GM19395 (cell line): ENCODE data around the gene TNKS2.
"Not testable (repeated sequence)": the region's sequence is repeated elsewhere in the genome, so short reads cannot be mapped to it uniquely, and the experiment has no call there.

Experiments
- ATAC-seq: cut with Tn5 transposase; IDR thresholded peaks from one replicate; pipeline ENCODE4 v1.9.1; 2021; ENCODE audit warnings: mild to moderate bottlenecking, moderate library complexity; ENCODE audit not compliant: unreplicated experiment

Gene TNKS2

DNA sequence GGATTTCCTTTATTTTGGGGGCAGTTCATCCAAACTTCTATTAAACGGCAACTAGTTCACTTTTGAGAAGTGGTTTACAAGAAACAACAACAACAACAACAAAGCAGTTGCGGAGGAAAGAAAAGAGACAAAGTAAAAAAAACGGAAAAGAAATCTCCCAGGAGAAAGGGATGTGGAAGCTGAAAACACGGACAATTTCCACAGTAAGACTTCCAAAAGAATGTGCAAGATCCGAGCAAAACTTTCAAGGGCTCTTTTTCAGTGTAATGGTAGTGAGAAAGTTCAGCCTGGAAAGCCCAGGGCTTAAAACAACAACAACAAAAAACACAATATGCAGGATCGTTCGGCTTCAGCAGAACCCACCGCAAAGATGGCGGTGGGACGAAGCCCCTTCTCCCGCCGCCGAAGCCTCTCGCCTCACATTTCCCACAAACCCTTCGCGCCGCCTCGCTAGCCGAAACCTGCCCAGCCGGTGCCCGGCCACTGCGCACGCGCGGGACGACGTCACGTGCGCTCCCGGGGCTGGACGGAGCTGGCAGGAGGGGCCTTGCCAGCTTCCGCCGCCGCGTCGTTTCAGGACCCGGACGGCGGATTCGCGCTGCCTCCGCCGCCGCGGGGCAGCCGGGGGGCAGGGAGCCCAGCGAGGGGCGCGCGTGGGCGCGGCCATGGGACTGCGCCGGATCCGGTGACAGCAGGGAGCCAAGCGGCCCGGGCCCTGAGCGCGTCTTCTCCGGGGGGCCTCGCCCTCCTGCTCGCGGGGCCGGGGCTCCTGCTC is at the start of gene TNKS2:
Gene TNKS2, plus strand, starts transcription at position 553 of the 775 bp plus-strand sequence. CDS start 265 bp downstream, outside the sequence.
- peak; percentile 76 for ATAC-seq

DNA sequence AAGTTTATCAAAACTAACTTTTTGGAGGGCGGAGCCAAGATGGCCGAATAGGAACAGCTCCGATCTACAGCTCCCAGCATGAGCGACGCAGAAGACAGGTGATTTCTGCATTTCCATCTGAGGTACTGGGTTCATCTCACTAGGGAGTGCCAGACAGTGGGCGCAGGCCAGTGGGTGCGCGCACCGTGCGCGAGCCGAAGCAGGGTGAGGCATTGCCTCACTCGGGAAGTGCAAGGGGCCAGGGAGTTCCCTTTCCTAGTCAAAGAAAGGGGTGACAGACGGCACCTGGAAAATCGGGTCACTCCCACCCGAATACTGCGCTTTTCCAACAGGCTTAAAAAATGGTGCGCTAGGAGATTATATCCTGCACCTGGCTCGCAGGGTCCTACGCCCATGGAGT is 48.6 kb upstream of the TNKS2 start:
- not testable (repeated sequence) for ATAC-seq

DNA sequence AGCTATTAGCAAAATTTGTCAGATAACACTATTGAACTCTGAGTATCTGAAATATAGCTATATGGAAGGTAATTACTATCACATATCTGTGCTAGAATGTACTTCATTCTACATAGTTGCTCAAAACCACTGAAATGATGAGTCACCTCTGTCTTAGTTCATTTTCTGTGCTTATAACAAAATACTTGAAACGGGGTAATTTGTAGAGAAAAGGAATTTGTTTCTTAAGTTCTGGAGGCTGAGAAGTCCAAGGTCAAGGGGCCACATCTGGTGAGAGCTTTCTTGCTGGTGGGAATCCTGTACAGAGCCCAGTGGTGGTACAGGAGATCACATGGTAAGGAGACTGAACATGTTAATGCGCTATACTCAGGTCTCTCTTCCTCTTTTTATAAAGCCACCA is 41.9 kb upstream of the TNKS2 start:
- no peak for ATAC-seq

DNA sequence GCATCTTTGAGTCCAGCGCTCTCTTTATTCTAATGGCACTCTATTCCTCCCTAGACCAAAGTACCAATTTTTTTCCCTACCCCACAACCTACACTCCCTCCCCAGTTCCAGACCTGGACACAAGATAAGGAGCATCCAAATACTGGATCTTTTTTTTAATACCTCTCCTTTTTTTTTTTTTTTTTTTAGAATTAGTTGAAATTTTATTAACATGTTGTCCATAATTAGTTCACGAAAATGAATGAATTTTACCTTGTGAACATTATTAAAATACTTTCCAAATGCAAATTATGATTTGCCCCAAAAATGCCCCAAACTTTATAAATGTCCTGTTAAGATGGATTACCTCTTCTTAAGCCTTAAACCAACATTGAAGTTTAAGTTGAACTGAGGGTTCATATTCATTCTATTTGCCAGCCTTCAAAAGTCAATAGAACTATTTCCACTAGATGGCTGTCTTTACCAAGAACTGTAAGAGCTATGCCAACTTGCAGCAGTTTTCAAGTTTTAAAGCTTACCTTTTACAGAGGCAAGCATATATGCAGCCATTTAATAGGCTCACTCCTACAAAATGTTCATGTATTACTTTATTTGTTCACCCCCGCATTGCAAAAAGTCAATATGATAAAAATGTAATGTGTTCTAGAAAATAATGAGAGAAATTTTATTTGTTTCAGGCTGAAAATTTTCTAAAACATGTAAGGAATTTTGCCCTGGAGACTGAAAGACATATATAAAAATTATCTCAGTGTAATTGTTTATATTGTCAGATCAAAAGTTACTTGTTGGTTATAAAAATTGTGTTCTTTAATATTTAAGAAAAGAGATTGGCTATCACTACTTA is 39.7 kb upstream of the TNKS2 start:
- no peak for ATAC-seq

DNA sequence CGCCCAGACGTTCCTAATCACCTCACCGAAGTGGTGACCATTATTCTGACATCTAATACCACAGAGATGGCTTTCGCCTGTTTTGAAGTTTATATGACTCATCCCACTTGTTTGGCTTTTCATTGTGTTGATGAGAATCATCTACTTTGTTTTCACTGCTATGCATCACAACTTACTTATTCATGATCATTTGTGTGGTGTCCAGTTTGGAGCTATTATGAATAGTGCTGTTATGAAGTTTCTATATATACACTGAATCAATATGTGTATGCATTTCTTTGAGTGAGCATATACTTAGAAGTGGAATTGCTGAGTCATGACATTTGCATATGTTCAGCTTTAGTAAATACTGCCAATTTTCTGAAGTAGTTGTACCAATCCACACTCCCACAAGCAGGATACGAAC is 38.6 kb upstream of the TNKS2 start:
- ATAC-seq, result no peak

DNA sequence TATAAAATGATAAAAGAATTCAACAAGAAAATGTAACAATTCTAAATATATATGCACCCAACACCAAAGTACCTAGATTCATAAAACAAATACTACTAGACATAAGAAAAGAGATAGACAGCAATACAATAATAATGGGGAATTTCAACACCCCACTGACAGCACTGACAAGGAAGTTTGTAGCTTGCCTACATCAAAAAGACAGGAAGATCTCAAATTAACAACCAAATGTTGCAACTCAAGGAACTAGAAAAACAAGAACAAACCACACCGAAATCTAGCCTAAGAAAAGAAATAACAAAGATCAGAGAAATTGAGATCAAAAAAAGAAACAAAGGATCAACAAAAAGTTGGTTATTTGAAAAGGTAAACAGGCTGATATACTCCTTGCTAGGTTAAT is 36.5 kb upstream of the TNKS2 start:
- ATAC-seq, result no peak

DNA sequence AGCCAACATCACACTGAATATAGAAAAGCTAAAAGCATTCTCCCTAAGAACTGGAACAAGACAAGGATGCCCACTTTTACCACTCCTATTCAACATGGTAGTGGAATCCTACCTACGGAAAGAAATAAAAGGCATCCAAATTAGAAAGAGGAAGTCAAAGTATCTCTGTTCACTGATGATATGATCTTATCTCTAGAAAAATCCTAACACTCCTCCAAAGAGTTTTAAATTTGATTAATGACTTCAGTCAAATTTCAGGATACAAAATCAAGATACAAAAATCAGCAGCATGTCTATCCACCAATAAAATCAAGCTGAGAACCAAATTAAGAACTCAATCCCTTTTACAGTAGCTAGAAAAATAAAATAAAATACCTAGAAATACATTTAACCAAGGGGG is 35.3 kb upstream of the TNKS2 start:
- ATAC-seq, result no peak

DNA sequence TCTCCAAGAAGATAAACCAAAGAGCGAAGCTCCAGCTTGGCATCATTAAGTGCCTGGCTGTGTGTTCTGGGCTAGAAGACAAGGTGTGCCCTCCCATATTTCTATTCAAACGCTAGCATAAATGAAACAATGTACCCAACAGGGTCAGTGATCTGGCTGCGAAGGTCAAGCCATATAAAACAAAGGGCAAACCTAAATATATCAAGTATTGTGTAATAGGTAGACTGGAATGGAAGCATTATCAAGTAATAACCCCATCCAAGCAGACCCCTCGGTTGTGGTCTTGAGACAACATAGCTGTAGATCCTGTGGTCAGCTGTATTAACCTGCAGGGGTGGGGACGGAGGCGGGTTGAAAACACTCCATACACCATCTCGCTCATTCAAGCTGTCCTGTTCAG is 31.6 kb upstream of the TNKS2 start:
- no peak for ATAC-seq

DNA sequence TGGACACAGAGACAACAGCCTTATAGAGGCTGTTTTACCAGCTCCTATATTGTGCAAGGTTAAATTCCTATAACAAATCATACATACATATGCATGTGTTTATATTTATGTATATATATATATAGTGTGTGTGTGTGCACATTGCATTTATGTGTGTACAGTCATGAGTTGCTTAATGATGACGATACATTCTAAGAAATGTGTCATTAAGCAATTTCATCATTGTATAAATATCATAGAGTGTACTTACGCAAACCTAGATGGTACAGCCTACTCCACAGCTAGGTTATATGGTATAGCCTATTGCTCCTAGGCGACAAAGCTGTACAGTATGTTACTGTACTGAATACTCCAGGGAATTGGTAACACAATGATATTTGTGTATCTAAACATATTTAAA is 30.1 kb upstream of the TNKS2 start:
- ATAC-seq, result no peak

DNA sequence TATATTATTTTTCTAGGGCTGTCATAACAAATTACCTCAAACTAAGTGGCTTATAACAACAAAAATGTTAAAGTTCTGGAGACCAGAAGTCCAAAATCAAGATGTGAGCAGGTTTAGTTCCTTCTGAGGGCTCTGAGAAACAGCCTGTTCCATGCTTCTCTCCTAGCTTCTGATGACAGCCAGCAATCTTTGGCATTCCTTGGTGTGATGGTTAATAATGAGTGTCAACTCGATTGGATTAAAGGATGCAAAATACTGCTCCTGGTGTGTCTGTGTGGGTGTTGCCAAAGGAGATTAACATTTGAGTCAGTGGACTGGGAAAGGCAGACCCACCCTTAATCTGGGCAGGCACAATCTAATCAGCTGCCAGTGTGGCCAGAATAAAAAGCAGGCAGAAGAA is 26.3 kb upstream of the TNKS2 start:
- ATAC-seq, result no peak

DNA sequence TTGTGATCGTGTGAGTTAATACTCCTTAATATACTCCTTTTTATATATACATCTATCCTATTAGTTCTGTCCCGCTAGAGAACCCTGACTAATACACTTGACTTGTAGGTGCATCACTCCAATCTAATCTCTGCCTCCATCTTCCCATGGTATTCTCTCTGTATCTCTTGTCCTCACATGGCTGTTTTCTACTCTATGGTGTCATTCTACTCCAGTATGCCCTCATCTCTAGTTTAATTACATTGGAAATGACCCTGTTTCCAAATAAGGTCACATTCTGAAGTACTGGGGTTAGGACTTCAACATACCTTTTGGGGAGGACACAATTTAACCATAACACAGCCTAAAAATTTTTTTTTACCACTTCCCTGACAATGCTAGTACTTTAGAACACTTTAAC is 25.8 kb upstream of the TNKS2 start:
- no peak for ATAC-seq

DNA sequence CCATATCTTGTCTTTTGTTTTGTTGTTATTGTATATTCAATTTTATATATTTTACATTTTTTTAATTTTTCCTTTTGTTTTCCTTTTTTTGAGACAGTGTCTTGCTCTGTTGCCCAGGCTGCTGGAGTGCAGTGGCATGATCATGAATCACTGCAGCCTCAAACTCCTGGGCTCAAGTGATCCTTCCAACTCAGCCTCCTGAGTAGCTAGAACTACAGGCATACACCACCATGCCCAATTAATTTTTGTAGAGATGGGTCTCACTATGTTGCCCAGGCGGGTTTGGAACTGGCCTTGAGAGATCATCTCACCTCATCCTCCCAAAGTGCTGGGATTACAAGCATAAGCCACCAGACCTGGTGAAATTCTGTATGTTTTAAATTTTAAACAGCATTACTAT is 25.4 kb upstream of the TNKS2 start:
- no peak for ATAC-seq

DNA sequence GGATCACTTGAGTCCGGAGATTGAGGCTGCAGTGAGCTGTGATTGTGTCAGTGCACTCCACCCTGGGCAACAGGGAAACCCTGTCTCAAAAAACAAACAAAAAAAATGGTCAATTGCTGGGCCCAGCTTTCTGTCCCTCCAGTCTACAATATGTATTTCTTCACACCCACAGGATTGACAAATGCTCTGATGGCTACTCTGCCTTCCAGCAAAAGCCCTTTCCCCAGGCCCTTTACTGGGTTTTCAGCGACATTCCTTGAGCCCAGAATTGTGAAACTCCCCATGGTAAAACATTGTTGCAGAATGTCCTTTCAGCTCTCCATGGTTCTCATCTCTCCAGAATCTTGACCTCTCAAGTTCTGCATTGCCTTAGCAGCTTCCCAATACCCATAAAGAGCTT is 23.7 kb upstream of the TNKS2 start:
- no peak for ATAC-seq

DNA sequence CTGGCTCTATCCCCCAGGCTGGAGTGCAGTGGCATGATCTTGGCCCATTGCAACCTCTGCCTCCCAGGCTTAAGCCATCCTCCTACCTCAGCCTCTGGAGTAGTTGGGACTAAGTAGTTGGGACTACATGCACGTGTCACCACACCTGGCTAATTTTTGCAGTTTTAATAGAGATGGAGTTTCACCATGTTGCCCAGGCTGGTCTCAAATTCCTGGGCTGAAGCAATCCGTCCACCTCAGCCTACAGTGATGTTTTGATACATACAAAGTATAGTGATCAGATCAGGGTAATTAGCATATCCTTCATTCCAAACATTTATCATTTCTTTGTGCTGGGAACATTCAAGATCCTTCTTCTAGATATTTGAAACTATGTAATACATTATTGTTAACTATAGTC is 22.5 kb upstream of the TNKS2 start:
- no peak for ATAC-seq

DNA sequence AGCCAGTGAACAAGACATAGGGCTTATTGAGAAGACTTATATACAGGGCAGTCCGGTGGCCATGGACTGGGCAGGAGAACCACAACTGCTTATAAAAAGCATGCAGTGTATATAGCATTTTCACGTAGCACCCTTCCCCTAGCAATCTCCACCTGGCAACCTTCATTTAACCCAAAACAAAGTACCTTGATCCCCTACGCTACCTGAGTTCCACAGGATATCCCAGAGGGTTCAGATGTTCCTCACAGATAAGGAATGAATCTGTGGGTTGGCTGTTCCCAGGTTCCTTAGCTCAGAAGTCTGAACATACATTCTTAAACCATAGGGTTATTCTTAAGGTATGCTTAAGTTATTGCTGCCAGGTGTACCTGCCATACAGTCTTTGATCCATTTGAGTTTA is 22.0 kb upstream of the TNKS2 start:
- ATAC-seq, result no peak

DNA sequence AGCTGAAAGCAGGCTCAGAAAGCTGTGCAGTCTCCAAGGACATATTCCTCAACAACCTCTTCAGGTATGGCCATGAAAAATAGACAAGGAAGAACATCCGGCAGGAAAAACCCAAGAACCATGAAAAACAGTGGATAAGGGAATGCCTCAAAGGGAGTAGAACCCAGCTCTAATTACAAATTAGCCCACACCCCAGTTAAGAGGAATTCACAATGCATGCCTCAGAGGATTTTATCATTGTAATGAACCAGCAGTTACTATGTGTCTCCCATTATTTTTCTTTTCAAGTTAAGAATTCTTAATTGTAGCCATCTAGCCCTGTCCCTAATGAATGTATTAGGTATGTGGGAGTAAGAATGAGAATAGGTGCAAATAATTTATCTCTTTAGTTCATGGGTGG is 19.7 kb upstream of the TNKS2 start:
- ATAC-seq, result no peak

DNA sequence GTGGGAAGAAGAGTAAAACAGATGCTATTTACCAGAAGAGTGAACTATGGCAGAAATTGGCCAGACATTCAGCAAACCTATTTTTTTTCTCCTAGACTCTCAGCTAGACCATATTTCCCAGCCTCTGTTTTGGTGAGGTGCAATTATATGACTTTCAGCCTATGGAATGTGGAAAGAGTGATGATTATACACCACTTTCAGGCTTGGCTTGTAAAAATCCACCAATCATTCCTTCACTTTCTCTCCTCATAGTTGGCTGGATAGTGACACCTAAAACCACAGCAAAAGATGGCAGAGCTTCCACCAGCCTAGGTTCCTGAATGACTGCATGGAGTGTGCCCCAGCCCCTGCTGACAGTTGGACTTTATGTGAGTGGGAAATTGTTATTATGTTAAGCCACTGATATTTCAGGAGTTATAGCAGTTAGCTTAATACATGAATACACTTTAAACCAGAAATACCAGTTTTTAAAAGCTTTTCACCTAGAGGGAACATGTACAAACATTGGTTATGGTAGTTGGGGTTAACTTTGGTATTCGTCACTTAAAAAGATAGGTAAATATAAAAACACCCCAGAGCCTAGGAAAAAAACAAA is 19.1 kb upstream of the TNKS2 start:
- no peak for ATAC-seq

DNA sequence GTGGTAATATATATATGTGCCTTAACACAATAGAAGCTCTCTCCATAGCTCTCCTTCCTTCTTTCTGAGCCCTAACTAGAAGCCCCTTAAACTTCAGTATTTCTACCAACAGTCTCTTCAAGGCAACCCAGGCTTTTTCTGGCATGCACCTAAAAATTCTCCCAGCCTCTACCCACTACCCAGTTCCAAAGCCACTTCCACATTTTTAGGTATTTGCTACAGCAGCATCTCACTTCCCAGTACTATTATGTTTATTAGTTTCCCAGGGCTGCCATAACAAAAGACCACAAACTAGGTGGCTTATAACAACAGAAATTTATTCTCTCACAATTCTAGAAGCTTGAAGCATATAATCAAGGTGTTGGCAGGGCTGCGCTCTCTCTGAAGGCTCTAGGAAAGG is 15.7 kb upstream of the TNKS2 start:
- ATAC-seq, result no peak

DNA sequence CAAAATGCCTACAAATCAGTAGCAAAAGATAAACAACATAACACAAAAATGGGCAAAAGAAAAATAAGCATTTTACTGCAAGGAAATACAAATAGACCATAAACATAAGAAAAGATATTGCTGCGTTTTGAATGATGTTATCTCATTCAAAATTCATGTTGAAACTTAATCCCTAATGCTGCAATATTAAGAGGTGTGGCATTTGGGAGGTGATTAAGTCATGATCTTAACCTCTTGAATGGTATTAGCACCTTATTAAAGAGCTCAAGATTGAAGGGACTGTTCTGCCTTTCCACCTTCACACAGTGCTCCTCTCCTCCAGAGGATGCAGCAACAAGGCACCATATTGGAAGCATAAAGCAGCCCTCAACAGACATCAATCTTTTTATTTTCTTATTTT is 12.4 kb upstream of the TNKS2 start:
- ATAC-seq, result no peak

DNA sequence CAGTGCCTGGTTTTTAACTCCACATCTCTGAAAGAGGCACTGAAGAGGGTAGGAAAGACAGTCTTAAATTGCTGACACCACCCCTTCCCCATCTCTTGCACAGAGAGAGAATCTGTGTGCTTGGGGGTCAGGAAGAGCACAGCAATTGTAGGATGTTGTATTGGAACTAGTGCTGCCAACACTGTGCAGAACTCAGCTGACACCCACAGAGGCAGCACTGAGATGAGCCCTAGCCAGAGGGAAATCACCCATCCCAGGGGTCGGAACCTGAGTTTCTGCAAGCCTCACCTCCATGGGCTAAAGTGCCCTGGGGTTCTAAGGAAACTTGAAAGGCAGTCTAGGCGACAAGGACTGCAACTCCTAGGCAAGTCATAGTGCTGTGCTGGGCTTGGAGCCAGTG is 11.0 kb upstream of the TNKS2 start:
- ATAC-seq, result no peak

DNA sequence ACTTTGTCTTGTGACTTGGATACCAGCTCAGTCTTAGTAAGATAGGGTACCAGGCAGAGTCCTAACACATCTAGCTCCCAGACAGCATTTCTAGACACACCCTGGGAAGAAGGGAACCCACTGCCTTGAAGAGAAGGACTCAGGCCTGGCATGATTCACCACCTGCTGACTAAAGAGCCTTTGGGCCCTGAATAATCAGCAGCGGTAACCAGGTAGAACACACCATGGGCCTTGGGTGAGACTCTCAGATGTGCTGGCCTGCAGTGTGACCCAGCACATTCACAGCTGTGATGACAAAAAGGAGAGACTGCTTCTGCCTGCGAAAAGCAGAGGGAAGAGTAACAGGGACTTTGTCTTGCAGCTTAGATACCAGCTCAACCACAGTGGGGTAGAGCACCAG is 10.4 kb upstream of the TNKS2 start:
- ATAC-seq, result no peak

DNA sequence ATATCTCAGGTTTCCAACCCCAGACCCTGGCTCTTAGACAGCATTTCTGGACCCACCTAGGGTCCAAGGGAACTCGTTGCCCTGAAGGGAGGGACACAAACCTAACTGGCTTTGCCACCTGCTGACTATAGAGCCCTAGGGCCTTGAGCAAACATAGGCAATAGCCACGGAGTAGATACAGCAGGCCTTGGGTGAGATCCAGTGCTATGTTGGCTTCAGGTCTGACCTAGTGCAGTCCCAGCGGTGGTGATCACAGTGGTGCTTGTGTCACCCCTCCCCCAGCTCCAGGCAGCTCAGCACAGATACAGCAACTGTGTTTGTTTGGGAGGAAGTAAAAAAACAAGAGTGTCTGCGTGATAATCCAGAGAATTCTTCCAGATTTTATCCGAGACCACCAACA is 9.7 kb upstream of the TNKS2 start:
- ATAC-seq, result no peak
